Measurements from ENCODE around the gene LRP10.

Gene LRP10

GRCh38 chr14:22896760-22897159, 25.2 kb downstream of the LRP10 start:
- Histone ChIP-seq H3K4me3 (ENCODE audit: low read length) (no peak overlapping the region), H3K4me1 (ENCODE audit: control insufficient read depth, insufficient read depth, low read length) (peaks cover 10% of the 10 kb centered on the region), H3K27me3 (replicated peaks; ENCODE audit: control insufficient read depth, insufficient read depth, low read length) (no peaks in the 10 kb centered on the region), H3K36me3 (ENCODE audit: control insufficient read depth, insufficient read depth, low read length, severe bottlenecking) (peaks cover 14% of the 10 kb centered on the region), H3K9ac (ENCODE audit: low read length) (no peak overlapping the region), H3K9me3 (ENCODE audit: control insufficient read depth, low read length) (no peaks in the 10 kb centered on the region)
- DNase-seq (ENCODE audit: low read depth): no peak

GRCh38 chr14:22897357-22897756, 25.8 kb downstream of the LRP10 start:
- H3K4me1 ChIP-seq (ENCODE audit: control insufficient read depth, insufficient read depth, low read length): peaks cover 10% of the 10 kb centered on the region
- peaks cover 20% of the 10 kb centered on the region for H3K36me3 ChIP-seq (ENCODE audit: control insufficient read depth, insufficient read depth, low read length, severe bottlenecking)
- H3K9me3 ChIP-seq (ENCODE audit: control insufficient read depth, low read length): no peaks in the 10 kb centered on the region
- H3K27me3 ChIP-seq (replicated peaks; ENCODE audit: control insufficient read depth, insufficient read depth, low read length): no peaks in the 10 kb centered on the region
- no peak for DNase-seq (ENCODE audit: low read depth)
- no peak overlapping the region for H3K4me3 ChIP-seq (ENCODE audit: low read length)
- no peak overlapping the region for H3K9ac ChIP-seq (ENCODE audit: low read length)

DNA sequence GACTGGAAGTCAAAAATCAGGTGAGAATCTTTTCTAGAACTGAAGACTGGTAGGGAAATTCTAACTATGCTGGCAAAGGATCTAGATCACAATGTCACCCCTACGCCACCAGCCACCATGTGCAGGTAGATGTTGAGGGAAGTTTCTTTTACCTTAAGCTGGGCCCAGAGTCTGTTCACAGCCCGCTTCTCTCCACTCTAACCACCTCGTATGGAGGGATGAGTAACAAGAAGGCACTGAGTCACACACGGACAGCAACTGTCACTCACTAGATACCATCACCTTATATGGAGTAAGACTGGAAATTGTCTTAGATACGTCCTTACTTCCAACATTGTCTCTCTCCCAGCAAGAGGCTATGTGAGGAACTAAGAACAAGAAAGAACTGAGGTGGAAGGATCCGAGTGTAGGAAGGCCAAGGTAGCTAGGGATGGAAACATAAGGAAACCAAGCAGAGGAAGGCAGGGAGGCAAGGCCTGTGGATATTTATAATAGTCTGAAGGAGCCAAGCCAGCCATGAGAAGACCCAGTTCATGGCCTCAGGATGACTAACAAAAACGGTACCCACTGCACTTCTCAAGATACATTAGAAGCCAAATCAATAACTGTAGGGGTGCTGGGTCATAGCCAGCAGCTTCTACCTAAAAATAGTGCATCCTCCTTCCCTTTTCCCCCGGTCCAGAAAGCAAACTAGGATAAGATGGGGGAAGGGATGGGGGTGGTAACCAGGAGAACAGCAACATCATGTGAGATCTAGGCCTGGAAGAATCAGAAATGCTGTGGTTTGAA, 27.0 kb downstream of the LRP10 start:
- Histone ChIP-seq H3K36me3 (ENCODE audit: control insufficient read depth, insufficient read depth, low read length, severe bottlenecking) (peaks cover 29% of the 10 kb centered on the region), H3K4me3 (ENCODE audit: low read length) (no peak overlapping the region), H3K4me1 (ENCODE audit: control insufficient read depth, insufficient read depth, low read length) (peaks cover 10% of the 10 kb centered on the region), H3K9ac (ENCODE audit: low read length) (no peak overlapping the region), H3K27me3 (replicated peaks; ENCODE audit: control insufficient read depth, insufficient read depth, low read length) (no peaks in the 10 kb centered on the region), H3K9me3 (ENCODE audit: control insufficient read depth, low read length) (no peaks in the 10 kb centered on the region)
- peak; percentile 55 for DNase-seq (ENCODE audit: low read depth)

DNA sequence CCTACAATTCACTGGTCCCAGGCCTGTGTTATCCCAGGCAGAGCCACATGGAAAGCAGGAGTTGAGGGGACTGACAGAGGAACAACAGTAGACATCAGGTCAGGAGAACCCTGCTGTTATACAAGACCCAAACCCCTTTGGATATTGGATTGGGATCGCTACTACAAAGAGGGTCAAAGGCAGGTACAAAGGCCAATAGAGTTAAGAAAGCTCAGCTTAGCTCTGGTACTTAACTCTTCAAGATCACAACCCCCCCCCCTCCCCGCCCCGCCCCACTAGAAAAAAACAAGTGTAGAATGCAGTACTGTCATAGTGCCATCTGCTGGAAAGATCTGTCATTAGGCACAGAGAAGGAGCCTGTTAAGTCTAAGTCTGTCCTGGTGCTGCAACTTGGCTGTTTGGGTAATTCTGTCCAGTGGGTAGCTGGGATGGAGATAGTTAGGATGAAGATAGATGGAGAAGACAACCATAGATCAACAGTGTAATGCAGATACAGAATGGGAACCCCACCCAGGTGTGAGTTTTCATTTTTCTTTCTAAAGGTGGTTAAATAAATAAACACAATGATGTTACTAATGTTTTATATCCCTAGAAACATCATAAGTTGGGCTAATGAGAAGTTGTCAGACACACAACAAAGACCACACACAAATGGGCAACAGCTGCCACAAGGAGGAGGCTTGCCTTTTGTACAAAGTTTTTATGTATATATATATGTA, 28.7 kb downstream of the LRP10 start:
- DNase-seq (ENCODE audit: low read depth): peak; percentile 85
- peaks cover 47% of the 10 kb centered on the region for H3K36me3 ChIP-seq (ENCODE audit: control insufficient read depth, insufficient read depth, low read length, severe bottlenecking)

DNA sequence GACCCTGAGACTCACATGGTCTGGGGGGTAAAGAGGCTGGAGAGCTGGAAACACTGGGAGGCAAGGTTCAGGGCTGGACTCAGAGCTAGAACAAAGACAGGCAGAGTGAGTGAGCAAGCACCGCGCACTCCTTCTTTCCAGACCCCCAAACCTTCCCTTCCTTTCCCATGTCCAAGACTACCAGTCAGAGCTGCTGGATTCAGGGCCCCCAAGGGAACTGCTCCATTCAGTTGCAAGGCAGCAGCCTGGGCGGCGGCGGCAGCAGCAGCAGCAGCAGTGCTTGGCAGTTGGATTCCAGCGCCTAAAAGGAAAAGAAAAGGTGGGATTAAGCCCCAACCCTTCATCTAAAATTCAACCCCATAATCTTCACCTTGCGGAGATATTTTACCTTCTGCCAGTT, 30.3 kb downstream of the LRP10 start:
- Histone ChIP-seq H3K9me3 (ENCODE audit: control insufficient read depth, low read length) (no peaks in the 10 kb centered on the region), H3K4me3 (ENCODE audit: low read length) (no peak overlapping the region), H3K27me3 (replicated peaks; ENCODE audit: control insufficient read depth, insufficient read depth, low read length) (no peaks in the 10 kb centered on the region), H3K9ac (ENCODE audit: low read length) (no peak overlapping the region), H3K36me3 (ENCODE audit: control insufficient read depth, insufficient read depth, low read length, severe bottlenecking) (peaks cover 62% of the 10 kb centered on the region), H3K4me1 (ENCODE audit: control insufficient read depth, insufficient read depth, low read length) (peaks cover 10% of the 10 kb centered on the region)
- DNase-seq (ENCODE audit: low read depth): no peak

More for the DNA sequence above, 28.7 kb downstream of the LRP10 start:
- Histone ChIP-seq H3K27me3 (replicated peaks; ENCODE audit: control insufficient read depth, insufficient read depth, low read length) (no peaks in the 10 kb centered on the region), H3K4me1 (ENCODE audit: control insufficient read depth, insufficient read depth, low read length) (peaks cover 10% of the 10 kb centered on the region), H3K9ac (ENCODE audit: low read length) (no peak overlapping the region), H3K9me3 (ENCODE audit: control insufficient read depth, low read length) (no peaks in the 10 kb centered on the region), H3K4me3 (ENCODE audit: low read length) (no peak overlapping the region)

DNA sequence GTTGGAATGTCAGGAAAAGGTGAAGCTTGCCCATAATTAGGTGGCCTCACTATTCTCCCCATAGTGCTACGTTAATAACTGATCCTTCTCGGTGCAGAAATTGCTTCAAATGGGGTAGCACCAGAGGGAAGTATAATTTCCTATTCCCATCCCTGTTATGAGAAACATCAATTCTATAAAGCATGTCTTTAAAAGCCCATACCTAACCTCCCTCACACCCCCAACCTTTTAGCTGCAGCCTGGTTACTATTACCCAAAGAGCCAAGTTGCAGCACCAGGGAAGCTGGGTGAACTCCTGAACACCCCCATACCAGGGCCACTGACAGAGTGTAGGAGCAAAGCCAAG, 32.2 kb downstream of the LRP10 start:
- Histone ChIP-seq H3K4me3 (ENCODE audit: low read length) (no peak overlapping the region), H3K27me3 (replicated peaks; ENCODE audit: control insufficient read depth, insufficient read depth, low read length) (no peaks in the 10 kb centered on the region), H3K9ac (ENCODE audit: low read length) (no peak overlapping the region), H3K4me1 (ENCODE audit: control insufficient read depth, insufficient read depth, low read length) (peaks cover 10% of the 10 kb centered on the region), H3K36me3 (ENCODE audit: control insufficient read depth, insufficient read depth, low read length, severe bottlenecking) (peaks cover 77% of the 10 kb centered on the region), H3K9me3 (ENCODE audit: control insufficient read depth, low read length) (no peaks in the 10 kb centered on the region)
- no peak for DNase-seq (ENCODE audit: low read depth)

DNA sequence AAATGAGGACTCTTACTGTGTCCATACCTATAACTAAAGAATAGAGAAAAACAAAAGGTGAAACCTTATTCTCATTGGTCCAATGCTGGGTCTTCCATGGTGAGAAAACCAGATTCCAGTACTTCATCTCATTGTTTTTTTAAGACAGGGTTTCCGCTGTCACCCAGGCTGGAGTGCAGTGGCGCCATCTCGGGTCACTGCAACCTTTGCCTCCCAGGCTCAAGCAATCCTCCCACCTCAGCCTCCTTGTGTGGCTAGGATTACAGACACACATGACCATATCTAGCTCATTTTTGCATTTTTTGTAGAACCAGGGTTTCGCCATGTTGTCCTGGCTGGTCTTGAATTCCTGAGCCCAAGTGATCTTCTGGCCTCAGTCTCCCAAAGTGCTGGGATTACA, 34.1 kb downstream of the LRP10 start:
- Histone ChIP-seq H3K4me1 (ENCODE audit: control insufficient read depth, insufficient read depth, low read length) (peaks cover 18% of the 10 kb centered on the region), H3K9me3 (ENCODE audit: control insufficient read depth, low read length) (no peaks in the 10 kb centered on the region), H3K9ac (ENCODE audit: low read length) (no peak overlapping the region), H3K4me3 (ENCODE audit: low read length) (no peak overlapping the region), H3K36me3 (ENCODE audit: control insufficient read depth, insufficient read depth, low read length, severe bottlenecking) (peaks cover 84% of the 10 kb centered on the region), H3K27me3 (replicated peaks; ENCODE audit: control insufficient read depth, insufficient read depth, low read length) (no peaks in the 10 kb centered on the region)
- DNase-seq (ENCODE audit: low read depth): no peak

DNA sequence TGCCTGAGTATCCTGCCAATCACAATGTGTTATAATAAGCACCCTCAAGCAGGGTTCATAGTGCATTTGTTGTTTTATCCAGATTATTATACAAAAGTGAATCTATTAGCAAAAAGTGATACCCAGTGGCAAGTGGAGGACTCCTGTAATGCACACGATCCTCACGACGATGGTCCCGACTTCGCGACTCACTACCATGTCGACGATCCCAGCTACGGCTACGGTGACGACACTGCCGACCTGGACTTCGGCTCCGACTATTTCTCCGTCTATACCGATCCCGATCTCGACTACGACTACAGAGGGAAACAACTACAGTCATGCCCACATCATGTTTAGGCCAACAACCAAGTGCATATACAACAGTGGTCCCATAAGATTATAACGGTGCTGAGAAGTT, 34.5 kb downstream of the LRP10 start:
- H3K36me3 ChIP-seq (ENCODE audit: control insufficient read depth, insufficient read depth, low read length, severe bottlenecking): peaks cover 84% of the 10 kb centered on the region
- H3K27me3 ChIP-seq (replicated peaks; ENCODE audit: control insufficient read depth, insufficient read depth, low read length): no peaks in the 10 kb centered on the region
- no peak overlapping the region for H3K4me3 ChIP-seq (ENCODE audit: low read length)
- H3K9ac ChIP-seq (ENCODE audit: low read length): no peak overlapping the region
- H3K9me3 ChIP-seq (ENCODE audit: control insufficient read depth, low read length): no peaks in the 10 kb centered on the region
- H3K4me1 ChIP-seq (ENCODE audit: control insufficient read depth, insufficient read depth, low read length): peaks cover 18% of the 10 kb centered on the region
- no peak for DNase-seq (ENCODE audit: low read depth)

DNA sequence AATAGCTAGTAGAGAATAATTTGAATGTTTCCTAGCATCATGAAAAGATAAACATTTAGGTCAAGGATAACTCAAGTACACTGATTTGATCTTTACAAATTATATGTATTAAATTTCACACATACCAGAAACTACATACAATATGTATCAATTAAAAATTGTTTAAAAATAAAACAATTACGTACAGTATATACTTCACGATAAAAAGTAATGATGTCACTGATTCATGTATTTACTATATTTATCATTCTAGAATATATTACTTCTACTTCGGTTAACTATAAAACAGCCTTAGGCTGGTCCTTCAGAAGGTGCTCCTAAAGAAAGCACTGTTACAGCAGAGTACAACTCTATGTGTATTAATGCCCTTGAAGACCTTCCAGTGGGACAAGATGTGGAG, 35.9 kb downstream of the LRP10 start:
- Histone ChIP-seq H3K9ac (ENCODE audit: low read length) (no peak overlapping the region), H3K4me3 (ENCODE audit: low read length) (no peak overlapping the region), H3K4me1 (ENCODE audit: control insufficient read depth, insufficient read depth, low read length) (peaks cover 18% of the 10 kb centered on the region), H3K27me3 (replicated peaks; ENCODE audit: control insufficient read depth, insufficient read depth, low read length) (no peaks in the 10 kb centered on the region), H3K36me3 (ENCODE audit: control insufficient read depth, insufficient read depth, low read length, severe bottlenecking) (peaks cover 82% of the 10 kb centered on the region), H3K9me3 (ENCODE audit: control insufficient read depth, low read length) (no peaks in the 10 kb centered on the region)
- DNase-seq (ENCODE audit: low read depth): no peak

DNA sequence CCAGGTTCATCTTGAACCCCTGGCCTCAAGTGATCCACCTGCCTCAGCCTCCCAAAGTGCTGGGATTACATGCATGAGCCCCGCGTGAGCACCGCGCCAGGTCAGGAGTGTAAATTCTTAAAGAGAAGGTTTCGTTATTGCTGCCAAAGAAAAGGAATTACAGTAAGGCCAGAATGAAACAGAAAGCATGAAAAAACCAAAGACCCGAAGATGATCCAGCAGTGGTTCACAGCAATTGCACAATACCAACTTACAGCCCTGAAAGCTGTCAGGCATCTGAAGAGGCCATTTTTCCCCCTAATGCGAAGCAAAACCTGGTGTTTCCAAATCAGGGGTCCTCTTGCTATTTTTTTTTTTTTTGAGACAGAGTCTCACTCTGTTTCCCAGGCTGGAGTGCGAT, 37.1 kb downstream of the LRP10 start:
- Histone ChIP-seq H3K9me3 (ENCODE audit: control insufficient read depth, low read length) (no peaks in the 10 kb centered on the region), H3K9ac (ENCODE audit: low read length) (peak overlapping the region; percentile 50), H3K27me3 (replicated peaks; ENCODE audit: control insufficient read depth, insufficient read depth, low read length) (no peaks in the 10 kb centered on the region), H3K4me3 (ENCODE audit: low read length) (peak overlapping the region; percentile 31), H3K36me3 (ENCODE audit: control insufficient read depth, insufficient read depth, low read length, severe bottlenecking) (peaks cover 72% of the 10 kb centered on the region), H3K4me1 (ENCODE audit: control insufficient read depth, insufficient read depth, low read length) (peaks cover 18% of the 10 kb centered on the region)
- DNase-seq (ENCODE audit: low read depth): peak; percentile 88

DNA sequence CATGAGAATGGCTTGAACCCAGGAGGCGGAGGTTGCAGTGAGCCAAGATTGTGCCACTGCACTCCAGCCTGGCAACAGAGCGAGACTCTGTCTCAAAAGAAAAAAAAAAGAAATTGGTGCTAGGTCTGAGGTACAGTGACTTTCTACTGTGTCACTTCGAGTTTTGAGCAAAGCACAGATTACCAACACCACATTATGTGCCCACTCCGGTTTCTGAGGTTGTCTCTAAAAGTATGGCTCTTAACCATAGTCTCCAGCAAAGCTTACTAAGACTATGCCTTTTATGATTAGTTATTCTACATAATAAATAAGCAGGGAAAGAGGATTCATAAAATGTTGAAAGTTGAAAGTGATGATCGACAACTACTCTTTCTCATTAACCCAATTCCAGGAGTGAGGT, 39.4 kb downstream of the LRP10 start:
- Histone ChIP-seq H3K9me3 (ENCODE audit: control insufficient read depth, low read length) (no peaks in the 10 kb centered on the region), H3K9ac (ENCODE audit: low read length) (no peak overlapping the region), H3K27me3 (replicated peaks; ENCODE audit: control insufficient read depth, insufficient read depth, low read length) (no peaks in the 10 kb centered on the region), H3K4me1 (ENCODE audit: control insufficient read depth, insufficient read depth, low read length) (peaks cover 27% of the 10 kb centered on the region), H3K4me3 (ENCODE audit: low read length) (no peak overlapping the region), H3K36me3 (ENCODE audit: control insufficient read depth, insufficient read depth, low read length, severe bottlenecking) (peaks cover 49% of the 10 kb centered on the region)
- no peak for DNase-seq (ENCODE audit: low read depth)
